Measurements from ENCODE around the gene TPX2.
"Not testable (repeated sequence)": the region's sequence is repeated elsewhere in the genome, so short reads cannot be mapped to it uniquely, and the experiment has no call there.

TPX2 gene

DNA sequence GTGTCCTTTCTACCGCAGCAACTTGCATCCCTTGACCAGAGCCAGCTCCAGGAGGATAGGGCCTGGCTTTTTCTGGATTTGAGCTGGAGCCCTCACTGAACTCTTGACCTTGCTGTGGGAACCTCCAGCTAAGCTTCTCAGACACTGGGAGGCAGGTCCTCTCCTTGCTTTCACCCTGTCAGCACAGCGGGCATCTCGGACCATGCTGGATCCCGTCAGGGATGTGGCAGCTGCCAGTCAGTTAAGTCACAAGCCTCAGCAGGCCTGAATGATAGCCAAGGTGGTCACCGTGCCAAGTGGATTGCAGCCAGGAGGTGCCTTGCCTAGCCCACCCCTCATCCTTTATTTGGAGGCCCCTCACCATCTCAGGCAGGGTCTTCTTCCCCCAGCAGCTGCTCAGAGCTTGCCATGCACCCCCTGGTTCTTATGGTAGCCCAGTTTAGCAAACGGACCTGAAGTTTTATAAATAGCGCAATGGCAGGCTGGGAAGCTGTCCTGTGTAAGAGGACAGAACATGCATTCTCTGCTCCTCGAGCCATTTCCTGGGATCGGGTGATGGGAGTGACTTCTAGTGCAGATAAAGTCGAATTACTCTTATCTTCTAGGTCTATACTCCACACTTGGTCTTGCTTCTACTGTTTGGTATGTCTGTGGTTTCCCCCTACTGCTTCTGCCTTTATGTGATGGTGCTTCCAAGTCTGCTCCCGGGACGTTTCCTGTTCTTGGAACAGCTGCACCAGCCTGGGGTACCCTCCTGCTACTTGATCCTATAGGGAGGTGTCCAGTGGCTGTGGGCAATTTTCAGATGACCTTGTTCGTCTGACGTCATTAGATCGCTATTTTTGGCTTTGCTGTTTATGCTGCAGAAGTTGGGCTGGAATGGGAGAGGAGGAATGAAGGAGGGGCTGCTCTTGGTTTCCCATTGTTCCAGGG is 73.0 kb downstream of the TPX2 start:
- no peak for FAIRE-seq
- TF ChIP-seq TAF1 (IDR thresholded peaks at IDR 0.05; ENCODE audit: borderline replicate concordance, low read depth, low read length) (no peak), POLR2AphosphoS5 (IDR thresholded peaks at IDR 0.05; ENCODE audit: low read depth, low read length) (no peak), POLR2A (IDR thresholded peaks at IDR 0.05; ENCODE audit: low read depth, low read length) (no peak)
- no peak for DNase-seq (ENCODE audit: insufficient read length)

DNA sequence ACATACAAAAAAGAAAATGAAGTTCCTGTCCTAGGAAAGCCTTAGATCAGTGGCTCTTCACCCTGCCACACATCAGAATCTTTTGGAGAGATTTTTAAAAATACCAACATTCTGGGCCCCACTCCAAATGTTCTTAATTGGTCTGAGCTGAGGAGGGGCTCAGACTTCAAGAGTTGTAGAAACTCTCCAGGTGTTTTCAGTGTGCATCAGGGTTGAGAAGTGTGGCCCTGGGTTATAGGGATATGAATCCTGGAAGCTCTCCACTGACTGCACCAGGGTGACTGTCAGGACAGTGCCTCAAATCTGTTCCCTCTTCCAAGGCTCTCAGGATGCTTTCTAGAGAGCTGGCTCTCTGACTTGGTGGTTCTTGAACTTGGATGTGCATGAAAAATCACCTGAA is 74.5 kb downstream of the TPX2 start:
- no peak for TF ChIP-seq POLR2A (IDR thresholded peaks at IDR 0.05; ENCODE audit: low read depth, low read length)
- no peak for TF ChIP-seq POLR2AphosphoS5 (IDR thresholded peaks at IDR 0.05; ENCODE audit: low read depth, low read length)
- TF ChIP-seq TAF1 (IDR thresholded peaks at IDR 0.05; ENCODE audit: borderline replicate concordance, low read depth, low read length): no peak
- no peak for FAIRE-seq
- DNase-seq (ENCODE audit: insufficient read length): no peak

DNA sequence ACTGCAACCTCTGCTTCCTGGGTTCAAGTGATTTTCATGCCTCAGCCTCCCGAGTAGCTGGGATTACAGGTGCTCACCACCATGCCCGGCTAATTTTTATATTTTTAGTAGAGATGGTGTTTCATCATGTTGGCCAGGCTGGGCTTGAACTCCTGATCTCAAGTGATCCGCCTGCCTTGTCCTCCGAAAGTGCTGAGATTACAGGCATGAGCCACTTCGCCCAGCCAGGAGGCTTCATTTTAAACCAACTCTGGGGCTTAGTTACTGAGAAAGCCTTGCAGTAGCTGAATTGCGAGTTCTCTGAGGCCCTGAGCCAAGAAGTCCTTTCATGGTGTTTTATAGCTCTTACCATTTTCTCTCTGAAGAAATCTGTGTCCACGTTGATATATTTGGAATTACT is 75.1 kb downstream of the TPX2 start:
- not testable (repeated sequence) for FAIRE-seq; DNase-seq (ENCODE audit: insufficient read length)

DNA sequence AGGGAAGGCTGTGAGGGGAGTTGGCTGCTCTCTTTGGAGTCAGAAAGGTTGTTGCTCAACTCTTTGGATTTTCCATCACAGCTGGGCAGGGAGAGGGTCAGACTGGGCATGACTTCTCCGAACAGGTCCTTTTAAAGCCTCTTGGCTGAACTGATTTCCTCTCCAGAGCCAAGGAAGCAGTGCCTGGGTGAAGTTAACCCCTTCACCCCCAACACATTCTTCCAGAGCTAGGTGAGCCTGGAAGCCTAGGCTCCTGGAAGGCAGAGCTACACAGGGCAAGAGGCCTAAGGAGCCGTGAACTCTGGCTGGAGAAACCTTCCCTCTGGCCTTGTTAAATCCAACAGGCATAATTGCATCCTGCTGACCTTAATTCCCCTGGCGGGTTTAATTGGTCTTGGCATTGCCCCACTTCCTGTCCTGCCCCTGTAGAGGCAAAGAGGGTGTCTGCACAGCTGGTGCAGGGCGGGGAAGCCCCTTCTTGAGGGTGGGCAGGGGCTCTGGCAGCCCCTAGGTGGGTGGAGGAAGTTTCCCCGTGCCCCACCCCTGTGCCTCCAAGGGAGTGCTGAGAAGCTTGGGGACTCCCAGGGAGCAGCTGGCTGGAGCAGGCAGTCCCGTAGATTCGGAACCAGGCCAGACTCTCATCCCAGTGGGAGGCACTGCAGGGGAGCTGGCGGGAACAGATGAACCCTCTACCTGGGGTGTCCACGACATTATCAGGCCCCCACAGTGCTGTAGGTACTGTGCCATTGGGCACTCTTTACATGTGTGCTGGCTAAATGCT is 76.5 kb downstream of the TPX2 start:
- DNase-seq (ENCODE audit: insufficient read length) (no peak), FAIRE-seq (no peak)
- TF ChIP-seq POLR2A (IDR thresholded peaks at IDR 0.05; ENCODE audit: low read depth, low read length) (no peak), POLR2AphosphoS5 (IDR thresholded peaks at IDR 0.05; ENCODE audit: low read depth, low read length) (no peak), TAF1 (IDR thresholded peaks at IDR 0.05; ENCODE audit: borderline replicate concordance, low read depth, low read length) (no peak)

DNA sequence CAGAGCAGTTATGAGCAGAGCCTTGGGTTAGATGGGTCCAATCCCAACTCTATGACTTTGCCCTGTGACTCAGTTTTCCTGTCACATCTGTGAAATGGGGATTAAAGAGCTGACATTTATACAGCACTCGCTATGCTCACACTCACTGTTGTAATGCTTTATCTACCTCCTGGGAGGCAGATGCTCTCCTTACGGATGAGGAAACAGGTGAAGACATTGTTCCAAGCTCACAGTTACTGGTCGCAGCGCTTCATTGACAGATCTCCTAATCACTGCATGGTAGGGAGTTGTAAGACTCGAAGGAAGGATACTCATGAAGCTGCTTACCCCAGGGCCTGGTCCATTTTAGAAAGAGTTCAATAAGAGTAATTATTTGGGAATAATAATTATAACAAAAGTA is 77.1 kb downstream of the TPX2 start:
- TF ChIP-seq POLR2AphosphoS5 (IDR thresholded peaks at IDR 0.05; ENCODE audit: low read depth, low read length) (no peak), TAF1 (IDR thresholded peaks at IDR 0.05; ENCODE audit: borderline replicate concordance, low read depth, low read length) (no peak), POLR2A (IDR thresholded peaks at IDR 0.05; ENCODE audit: low read depth, low read length) (no peak)
- DNase-seq (ENCODE audit: insufficient read length): no peak
- no peak for FAIRE-seq

DNA sequence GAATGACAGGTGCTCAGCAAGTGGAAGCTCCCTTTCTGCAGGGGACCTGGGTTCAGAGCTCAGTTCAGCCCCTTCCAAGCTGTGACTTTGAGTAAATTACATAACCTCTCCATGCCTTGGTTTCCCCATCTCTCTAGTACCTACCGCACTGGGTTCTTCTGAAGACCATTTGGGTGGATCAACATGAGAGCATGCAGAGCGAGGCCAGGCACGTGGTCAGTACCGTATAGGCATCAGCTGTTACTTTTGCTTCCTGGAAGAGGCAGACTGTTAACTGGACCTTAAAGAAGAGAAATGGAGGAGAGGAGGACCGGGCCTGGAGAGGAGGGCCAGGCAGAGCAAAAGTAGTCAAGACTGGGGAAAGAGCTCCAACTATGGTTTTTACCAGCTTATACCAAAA is 78.4 kb downstream of the TPX2 start:
- TF ChIP-seq POLR2AphosphoS5 (IDR thresholded peaks at IDR 0.05; ENCODE audit: low read depth, low read length): no peak
- TF ChIP-seq TAF1 (IDR thresholded peaks at IDR 0.05; ENCODE audit: borderline replicate concordance, low read depth, low read length): no peak
- no peak for TF ChIP-seq POLR2A (IDR thresholded peaks at IDR 0.05; ENCODE audit: low read depth, low read length)
- DNase-seq (ENCODE audit: insufficient read length) (no peak), FAIRE-seq (no peak)

DNA sequence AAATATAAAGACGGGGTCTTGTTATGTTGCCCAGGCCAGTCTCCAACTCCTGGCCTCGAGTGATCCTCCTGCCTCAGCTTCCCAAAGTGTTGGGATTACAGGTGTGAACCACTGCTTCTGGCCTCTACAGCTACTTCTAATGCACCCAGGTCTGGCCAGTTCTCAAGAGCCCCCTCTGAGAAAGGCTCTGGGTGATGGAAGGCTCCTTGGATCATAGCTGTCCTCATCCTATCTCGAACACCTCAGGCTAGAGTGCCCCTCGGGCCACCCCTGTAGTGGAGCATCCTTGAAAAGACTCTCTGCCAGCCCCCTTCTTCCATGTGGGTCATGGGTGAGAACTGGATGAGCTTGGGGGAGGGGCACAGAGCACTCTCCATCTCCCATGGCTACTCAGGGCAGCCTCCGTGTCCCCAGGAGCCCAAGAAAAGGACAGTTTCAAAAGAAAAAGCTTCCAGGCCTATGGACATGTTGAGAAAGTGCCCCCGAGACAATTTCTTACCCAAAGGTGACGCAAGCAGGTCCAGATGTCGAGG is 79.4 kb downstream of the TPX2 start:
- DNase-seq (ENCODE audit: insufficient read length) (no peak), FAIRE-seq (no peak)
- no peak for TF ChIP-seq POLR2A (IDR thresholded peaks at IDR 0.05; ENCODE audit: low read depth, low read length)
- TF ChIP-seq TAF1 (IDR thresholded peaks at IDR 0.05; ENCODE audit: borderline replicate concordance, low read depth, low read length): no peak
- TF ChIP-seq POLR2AphosphoS5 (IDR thresholded peaks at IDR 0.05; ENCODE audit: low read depth, low read length): no peak

DNA sequence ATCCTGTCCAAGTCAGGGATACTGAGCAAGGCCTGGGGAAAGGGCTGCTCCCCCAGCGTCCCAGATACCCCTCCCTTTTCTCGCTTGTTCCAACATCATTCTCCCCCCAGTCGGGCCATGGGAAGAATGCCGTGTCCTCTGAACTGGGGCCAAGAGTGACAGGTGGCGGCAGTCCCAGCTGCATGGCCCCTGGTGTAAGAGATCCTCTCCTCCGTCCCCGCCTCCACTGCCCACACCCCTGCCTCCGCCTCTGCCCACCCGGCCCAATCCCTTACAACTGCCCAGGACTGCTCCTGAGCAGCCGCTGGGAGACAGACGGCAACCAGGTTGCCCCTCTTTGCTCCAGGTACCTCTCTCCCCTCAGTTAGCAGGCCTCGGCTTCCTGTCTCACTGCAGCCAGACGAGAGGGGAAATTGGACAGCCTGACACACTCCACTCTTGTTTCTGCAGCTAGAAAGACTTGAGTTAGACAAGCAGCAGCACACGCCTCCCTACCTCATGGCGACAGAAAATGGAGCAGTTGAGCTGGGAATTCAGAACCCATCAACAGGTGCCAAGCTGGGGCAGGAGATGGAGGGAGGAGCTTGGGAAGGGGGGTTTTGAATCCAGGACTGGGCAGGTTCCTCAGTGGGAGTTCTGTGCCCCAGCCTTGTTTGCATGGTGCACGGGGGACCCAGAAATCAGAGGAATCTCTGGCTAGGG is 80.1 kb downstream of the TPX2 start, which contains the start of gene MYLK2:
Gene MYLK2 (plus strand): TSS at position 274 of the 702 bp plus-strand sequence. CDS start 225 bp downstream, at position 499.
- DNase-seq (ENCODE audit: insufficient read length) (no peak), FAIRE-seq (no peak)
- TF ChIP-seq TAF1 (IDR thresholded peaks at IDR 0.05; ENCODE audit: borderline replicate concordance, low read depth, low read length): no peak
- TF ChIP-seq POLR2AphosphoS5 (IDR thresholded peaks at IDR 0.05; ENCODE audit: low read depth, low read length): no peak
- TF ChIP-seq POLR2A (IDR thresholded peaks at IDR 0.05; ENCODE audit: low read depth, low read length): no peak

DNA sequence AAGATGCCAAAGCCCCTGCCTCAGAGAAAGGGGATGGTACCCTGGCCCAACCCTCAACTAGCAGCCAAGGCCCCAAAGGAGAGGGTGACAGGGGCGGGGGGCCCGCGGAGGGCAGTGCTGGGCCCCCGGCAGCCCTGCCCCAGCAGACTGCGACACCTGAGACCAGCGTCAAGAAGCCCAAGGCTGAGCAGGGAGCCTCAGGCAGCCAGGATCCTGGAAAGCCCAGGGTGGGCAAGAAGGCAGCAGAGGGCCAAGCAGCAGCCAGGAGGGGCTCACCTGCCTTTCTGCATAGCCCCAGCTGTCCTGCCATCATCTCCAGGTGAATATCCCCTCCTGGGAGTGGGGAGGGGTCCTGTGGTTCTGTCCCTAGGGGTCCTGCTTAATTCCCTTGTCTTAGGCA is 81.1 kb downstream of the TPX2 start:
- FAIRE-seq (no peak), DNase-seq (ENCODE audit: insufficient read length) (no peak)
- TF ChIP-seq TAF1 (IDR thresholded peaks at IDR 0.05; ENCODE audit: borderline replicate concordance, low read depth, low read length) (no peak), POLR2A (IDR thresholded peaks at IDR 0.05; ENCODE audit: low read depth, low read length) (no peak), POLR2AphosphoS5 (IDR thresholded peaks at IDR 0.05; ENCODE audit: low read depth, low read length) (no peak)

DNA sequence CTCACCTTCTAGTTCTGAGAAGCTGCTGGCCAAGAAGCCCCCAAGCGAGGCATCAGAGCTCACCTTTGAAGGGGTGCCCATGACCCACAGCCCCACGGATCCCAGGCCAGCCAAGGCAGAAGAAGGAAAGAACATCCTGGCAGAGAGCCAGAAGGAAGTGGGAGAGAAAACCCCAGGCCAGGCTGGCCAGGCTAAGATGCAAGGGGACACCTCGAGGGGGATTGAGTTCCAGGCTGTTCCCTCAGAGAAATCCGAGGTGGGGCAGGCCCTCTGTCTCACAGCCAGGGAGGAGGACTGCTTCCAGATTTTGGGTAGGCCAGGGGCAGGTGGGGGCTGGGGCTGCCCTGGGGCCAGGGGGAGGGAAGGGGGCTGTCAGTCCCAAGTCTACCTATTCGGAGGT is 82.3 kb downstream of the TPX2 start:
- TF ChIP-seq TAF1 (IDR thresholded peaks at IDR 0.05; ENCODE audit: borderline replicate concordance, low read depth, low read length): no peak
- no peak for TF ChIP-seq POLR2AphosphoS5 (IDR thresholded peaks at IDR 0.05; ENCODE audit: low read depth, low read length)
- no peak for TF ChIP-seq POLR2A (IDR thresholded peaks at IDR 0.05; ENCODE audit: low read depth, low read length)
- DNase-seq (ENCODE audit: insufficient read length) (no peak), FAIRE-seq (no peak)

Data from GM12892 (cell line).